Fibroblast of the conjunctiva (primary cell): ENCODE measurements around the gene JARID2.

ENCODE experiments used
- DNase-seq: peaks from one replicate; pipeline ENCODE4 v3.0.0-alpha.2; 2010; ENCODE audit warnings: low read depth

The JARID2 gene

DNA sequence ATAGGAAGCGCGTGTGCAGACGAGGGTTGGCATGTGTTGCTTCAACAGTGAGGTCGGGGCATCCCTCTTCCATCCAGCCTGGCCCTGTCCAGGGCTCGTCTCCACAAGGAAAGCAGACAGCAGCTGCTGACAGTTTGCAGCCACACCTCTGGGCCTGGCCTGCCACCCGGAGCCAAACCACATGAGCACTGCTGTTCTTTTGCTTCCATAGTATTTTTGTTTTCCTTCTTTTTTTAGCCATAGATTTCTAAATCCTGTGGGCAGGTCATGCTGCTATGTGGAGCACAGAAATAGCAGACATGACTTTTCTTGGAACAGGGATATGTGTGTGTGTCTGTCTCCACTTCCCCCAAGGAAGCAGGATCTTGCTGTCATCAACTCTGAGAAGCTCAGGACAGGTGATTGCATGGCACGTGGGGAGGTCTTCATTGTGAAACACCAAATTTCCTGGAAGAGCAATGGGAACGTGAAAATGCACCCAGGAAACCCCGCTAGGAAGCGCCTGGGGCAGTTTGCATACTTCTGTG, 249.6 kb downstream of the JARID2 start:
- DNase-seq, result no peak

DNA sequence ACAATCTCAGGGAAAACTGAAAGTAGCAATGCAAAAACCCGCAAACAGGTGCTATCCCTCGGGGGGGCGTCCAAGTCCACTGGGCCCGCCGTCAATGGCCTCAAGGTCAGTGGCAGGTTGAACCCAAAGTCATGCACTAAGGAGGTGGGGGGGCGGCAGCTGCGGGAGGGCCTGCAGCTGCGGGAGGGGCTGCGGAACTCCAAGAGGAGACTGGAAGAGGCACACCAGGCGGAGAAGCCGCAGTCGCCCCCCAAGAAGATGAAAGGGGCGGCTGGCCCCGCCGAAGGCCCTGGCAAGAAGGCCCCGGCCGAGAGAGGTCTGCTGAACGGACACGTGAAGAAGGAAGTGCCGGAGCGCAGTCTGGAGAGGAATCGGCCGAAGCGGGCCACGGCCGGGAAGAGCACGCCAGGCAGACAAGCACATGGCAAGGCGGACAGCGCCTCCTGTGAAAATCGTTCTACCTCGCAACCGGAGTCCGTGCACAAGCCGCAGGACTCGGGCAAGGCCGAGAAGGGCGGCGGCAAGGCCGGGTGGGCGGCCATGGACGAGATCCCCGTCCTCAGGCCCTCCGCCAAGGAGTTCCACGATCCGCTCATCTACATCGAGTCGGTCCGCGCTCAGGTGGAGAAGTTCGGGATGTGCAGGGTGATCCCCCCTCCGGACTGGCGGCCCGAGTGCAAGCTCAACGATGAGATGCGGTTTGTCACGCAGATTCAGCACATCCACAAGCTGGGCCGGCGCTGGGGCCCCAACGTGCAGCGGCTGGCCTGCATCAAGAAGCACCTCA, 250.7 kb downstream of the JARID2 start:
- DNase-seq, result no peak

DNA sequence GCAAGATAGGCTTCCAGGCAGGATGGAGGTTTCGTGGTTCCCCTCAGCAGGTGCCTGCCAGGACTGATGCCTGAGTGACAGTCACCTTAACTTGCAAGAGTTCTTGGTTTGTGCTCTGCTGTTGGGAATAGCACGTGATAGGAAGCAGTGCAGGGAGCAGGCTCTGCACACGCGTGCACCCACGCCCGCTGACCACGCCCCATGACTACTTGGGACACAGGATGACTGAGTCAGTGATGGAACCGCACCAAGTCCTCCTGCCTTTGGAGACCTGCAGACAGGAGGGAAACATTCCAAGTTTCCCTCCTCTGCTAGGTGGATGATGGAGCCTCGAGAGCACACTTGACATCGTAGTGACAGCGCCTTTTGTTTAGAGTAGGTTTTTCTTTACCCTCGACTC, 252.8 kb downstream of the JARID2 start:
- DNase-seq, result no peak

DNA sequence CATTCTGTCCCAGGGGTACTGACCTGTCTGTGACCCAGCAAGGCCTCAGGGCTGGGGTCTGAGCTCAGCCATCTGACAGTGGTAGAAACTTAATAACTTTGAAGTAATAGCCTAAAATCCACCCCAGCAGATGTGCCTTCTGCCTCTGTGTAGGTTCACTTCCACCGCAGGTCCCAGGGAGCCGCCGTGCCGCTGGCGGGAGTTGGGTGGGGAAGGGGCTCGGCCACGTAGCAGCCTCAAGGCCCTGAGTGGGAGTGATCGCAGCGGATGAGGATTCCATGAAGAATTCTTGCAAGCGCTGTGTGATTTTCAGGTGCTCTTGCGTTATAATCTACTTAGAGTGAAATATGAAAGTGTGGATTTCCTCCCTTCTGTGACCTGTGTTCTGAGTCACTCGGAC, 253.3 kb downstream of the JARID2 start:
- DNase-seq, result no peak

DNA sequence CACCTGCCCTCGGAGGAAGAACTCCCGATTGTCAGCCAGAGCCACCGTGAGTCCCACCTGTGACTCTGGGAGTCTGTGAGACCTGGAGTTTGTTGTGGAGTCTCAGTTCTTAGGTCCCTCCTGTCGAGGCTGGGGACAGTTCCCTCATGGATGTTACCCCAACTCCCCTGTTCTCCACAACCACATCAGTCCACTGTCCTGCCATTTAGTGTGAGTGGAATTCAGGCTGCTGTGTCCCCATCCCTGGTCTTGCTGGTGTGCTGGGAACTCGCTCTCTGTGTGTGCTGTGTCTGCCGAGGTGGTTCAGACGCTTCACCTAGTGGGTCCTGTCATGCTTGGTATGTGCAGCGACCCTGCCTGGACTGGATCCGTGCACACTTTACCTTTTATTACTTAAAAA, 253.7 kb downstream of the JARID2 start:
- no peak for DNase-seq

DNA sequence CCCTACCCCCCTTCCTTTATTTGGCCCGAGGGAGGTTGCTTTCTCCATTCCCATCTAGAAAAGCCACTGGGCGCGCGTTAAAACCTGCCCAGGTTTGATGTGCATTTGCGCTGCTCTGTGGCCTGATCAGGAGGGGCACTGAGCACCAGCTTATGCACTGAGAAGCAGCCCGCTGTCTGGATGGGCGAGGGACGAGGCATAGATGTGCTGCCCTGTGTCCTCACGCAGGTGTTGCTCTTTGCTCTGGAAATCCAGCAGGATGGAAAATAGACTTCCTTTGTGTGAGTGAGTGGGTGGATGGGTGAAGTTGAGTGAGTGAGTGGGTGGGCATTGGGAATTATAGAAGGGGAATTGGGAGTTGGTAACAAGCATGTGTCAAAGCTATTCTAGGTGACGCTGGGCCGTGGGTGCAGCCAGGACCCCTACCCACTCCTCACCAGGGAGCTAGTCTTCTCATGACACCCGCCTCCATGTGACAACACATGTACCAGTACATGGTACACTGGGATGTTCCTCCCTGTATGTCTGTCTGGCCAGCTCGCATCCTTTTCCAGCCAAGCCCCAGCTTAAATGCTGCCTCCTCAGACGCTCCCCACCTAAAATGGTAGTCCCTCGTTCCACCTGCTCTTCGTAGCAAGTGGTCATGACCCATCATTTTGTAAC, 254.3 kb downstream of the JARID2 start:
- no peak for DNase-seq

DNA sequence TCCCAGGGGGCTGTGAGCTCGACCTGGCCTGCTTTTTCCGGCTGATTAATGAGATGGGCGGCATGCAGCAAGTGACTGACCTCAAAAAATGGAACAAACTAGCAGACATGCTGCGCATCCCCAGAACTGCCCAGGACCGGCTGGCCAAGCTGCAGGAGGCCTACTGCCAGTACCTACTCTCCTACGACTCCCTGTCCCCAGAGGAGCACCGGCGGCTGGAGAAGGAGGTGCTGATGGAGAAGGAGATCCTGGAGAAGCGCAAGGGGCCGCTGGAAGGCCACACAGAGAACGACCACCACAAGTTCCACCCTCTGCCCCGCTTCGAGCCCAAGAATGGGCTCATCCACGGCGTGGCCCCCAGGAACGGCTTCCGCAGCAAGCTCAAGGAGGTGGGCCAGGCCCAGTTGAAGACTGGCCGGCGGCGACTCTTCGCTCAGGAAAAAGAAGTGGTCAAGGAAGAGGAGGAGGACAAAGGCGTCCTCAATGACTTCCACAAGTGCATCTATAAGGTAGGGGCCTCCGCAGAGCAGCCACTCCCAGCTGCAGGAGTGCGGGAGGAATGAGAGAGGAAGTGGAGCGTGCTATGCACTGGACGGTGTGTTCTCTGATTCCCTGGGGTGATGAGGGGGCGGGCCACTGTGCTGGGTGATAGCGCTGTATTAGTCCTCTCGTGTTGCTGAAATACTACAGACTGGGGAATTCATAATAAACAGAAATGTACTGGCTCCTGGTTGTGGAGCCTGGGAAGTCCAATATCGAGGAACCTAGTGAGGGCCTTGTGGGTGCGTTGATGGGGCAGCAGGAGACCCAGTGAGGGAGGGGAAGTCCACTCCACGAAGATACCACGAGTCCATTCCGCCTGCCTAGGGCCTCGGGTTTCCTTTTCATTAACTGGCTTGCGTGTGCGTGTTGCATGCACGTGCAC, 255.3 kb downstream of the JARID2 start:
- DNase-seq, result no peak

DNA sequence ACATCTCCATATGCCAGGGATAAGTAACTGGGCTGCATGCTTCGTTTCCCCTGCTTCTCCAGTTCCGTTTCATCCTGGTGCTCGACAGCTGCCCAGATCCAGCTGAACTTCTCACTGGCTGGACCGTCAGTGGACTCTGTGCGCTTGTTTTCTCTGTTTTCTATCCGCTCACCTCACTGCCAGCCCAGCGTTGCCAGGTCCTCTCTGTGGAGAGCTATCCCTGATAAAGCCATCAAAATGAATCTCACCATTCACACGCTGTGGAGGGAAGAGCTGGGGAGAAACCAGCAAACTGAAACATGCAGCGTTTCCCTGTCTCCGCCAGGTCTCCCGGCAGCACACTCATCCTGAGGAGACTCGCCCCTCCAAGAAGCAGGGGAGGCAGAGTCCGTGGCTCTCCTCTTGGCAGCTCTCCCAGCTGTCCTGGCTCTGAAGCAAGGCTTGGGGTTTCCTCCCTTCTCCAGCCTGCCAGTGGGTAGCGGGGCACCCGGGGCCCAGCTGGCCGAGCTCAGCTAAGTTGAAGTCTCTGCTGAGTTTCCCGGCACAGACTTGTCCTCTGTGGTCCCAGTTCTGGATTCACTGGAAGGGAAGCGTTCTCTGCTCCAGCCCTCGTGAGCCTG, 256.1 kb downstream of the JARID2 start:
- DNase-seq, result peak; percentile 58

DNA sequence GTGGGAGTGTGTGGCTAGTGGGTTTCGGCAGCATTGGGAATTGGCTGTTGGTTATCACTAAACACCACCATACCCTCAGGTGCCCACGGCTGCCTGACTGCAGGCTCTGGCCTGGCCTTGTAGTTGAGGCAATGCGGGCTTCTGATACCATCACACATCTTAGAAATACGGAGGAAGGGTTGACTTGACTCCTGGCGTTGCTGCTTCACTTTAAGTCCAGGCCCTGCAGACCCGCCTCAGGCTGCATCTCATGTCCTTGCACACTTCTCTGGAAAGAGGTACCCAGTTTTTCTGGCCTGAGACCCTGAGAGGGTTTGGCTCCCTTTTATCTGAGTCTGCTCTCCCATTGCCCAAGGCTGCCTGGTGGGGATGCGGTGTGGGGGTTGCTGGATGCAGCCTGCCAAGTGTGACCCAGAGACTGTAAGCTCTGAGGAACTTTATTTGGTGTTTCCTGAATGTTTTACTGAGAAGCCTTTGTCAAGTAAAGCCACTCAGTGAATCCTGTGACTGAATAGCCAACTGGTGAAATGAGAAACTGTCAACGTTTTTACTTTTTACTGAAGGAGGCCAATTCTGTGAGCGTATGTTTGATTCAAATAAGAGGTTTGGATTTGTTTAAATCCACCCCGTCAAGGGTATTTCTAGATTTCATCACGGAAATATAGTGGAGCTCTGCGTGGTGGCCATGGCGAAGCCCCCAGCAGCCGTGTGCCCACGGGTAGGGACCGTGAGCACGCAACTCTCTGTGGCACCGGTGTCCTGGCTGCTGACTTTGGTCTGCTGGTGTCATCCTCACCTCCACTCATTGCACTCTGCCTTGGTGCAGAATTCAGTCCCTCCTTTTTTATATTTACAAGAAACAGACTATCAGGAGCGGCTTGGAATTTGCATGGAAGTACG, 256.8 kb downstream of the JARID2 start:
- no peak for DNase-seq

DNA sequence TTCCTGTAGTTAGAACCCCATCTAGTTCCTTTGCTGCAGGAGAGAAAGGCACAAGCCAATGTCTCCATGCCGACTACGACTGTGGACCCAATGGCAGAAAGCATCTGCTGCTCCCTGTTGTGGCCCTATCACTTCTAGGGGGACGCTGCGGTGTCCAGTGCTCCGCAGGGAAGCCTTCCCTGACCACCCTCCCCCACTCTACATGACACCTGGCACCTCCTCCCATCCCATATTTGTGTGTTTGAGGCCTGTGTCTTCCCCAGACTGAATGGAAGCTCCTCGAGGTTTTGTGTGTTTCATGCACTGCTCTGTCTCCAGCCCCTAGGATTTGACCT, 257.4 kb downstream of the JARID2 start:
- no peak for DNase-seq

DNA sequence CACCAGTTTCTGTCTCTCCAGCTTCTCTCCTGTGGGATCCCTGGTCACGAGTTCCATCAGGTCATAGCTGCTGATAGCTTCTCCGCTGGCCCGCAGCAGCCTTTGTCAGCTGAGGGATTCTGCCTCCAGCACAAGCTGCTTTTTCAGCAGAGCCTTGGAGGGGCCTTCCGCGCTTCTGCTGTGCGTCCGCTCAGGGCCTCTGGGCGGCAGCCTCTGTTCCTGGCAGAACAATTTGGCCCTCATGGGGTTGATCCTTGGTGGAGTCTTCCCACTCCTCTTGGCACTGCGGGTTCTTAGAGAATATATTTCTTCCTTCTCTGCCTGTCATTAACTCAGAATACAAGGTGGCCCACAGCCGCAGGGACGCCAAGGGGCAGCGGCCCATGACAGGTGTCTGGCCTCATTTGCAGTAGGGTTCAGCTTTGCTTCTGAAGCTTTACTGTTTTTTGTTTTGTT, 258.2 kb downstream of the JARID2 start:
- no peak for DNase-seq

DNA sequence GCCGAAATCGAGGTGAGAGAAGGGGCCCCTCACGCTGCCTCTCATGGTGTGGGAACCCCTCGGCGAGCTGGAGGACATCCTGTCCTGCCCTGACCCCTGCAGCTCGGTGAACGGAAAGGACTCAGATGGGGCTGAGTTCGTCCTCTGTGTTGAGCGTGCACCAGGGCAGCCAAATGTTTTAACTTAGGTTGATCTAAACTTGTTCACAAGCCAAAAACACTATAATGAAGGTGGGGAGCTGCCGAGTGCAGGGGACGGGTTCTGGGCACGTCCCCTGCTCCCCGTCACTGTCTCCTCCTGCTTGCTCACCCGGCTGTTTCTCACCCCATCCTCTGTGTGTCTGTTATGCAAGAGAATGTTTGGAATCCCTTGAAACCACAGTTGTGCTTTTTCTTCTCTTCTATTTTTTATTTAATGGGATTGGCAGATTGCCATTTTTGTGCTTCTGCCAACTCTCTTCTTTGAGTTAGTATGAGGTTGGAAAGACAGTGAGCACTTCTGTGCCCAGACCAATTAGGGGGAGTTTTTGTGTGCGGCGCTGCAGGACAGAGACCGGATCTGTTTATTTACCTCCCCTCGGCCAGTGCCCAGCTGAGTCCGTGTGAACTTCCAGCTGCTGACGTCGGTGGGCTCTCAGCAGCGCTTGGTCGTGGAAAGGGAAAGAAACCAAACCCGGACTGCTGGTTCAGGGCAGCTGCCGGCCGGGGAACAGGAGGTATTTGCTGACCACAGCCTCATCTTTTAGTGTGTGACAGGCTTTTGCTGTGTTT, 258.9 kb downstream of the JARID2 start:
- peak; percentile 87 for DNase-seq

DNA sequence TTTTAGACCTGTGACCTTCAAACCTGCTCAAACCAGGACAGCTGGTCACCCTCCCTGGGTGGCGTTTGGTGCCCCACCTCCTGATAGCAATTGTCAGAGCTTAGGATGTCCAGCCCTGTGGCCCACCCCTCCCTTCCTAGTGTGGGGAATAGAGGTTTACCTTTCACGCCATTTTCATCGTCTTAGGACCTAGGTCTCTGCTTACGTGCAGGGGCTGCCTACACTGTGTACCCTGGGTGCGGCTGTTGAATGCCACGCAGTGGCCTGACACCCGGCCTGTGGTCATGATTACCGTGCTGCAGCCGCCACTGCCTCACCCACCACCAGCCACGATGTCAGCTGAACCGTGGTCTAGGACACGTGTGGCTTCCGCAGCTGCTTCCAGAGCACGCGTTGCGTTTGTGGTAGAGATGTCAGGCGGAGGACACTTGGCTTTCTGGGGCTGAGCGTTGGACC, 259.6 kb downstream of the JARID2 start:
- no peak for DNase-seq

DNA sequence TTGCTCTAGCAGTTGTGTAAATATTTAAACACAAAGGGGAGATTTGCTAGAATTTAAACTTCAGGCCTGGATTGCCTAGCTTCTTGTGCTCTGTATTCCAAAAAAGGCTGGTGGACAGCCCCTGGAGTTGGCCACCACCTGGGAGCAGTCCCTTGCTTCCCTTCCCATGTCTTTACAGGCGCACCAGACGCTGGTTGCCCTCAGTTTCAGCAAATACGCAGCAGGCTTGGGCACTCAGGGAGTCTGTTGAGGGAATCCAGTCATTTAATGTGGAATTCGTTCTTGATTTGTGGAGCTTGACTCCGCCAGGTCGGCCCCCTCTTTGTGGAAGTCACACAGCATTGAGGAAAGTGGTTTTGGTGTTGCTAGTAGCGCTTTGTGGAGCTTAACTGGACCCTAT, 260.2 kb downstream of the JARID2 start:
- DNase-seq, result no peak

DNA sequence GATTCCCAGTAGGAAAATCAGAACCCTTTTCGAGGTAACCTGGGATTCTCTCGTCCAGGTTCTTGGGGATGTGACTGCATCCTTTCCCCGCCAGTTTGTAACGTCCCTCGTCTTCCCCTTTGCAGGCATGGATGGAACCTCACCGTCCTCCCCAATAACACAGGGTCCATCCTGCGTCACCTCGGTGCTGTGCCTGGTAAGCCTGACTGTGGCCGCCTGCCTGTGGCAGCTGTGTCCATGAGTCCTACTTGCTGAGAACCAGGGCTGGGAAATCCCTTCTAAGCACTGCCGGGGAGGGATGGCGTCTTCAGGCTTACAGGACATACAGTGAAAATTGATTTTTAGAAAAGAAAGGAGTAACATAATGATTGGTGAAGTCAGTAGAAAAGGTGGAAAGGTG, 261.4 kb downstream of the JARID2 start:
- no peak for DNase-seq

DNA sequence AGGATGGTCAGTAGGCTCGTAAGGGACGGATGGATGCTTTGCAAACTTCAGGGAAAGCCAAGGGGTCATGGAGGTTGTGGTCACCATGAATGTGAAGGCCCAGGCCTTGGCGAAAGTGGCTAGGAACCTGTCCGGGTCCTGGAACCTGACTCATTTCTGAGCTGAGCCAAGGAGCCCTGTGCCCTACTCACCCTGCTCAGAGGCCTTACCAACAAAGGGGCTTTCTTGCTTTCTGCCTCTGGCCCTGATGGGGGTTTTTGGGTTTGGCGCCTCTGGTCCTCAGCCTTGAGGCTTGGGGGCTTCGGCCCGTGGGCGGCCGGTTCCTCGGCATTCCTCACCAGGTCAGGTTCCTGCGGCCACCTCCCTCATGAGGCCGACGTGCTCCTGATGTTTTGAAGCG, 261.9 kb downstream of the JARID2 start:
- DNase-seq, result no peak

DNA sequence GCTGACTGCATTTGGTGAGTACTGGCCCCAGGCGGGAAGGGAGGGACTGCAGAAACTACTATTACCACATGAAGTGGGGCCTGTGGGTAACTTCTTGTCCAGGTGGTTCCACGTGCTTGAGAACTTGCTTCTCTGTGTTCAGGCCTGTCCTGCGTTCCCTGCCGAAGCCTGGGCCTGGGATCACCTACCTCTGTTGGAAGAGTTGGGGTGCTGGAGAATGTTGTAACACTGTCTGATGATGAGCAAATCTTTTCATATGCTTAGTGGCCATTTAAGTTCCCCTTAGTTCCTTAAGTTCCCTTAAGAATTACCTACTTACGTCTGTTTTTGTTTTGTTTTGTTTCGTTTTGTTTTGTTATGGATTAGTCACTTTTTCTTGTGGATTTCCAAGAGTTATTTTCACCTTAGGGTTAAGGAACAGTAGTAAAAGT, 262.6 kb downstream of the JARID2 start:
- DNase-seq, result no peak

DNA sequence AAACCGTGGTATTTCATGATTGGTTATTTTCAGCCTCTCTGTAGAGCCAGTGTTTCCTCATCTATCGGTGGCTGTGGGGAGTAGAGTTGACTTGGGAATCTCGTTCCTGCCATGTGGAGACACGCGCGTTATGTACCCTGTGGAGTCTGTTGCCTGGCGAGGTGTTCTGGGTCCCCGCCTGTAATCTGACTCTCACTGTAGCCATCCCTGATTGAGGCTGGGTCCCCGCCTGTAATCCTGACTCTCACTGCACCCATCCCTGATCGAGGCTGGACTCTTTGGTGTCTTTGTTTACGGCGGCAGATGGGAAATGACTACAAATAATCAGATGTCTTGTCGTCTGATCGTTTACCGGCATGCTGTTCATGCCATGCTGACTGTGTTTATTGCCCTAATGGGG, 263.1 kb downstream of the JARID2 start:
- DNase-seq, result no peak

DNA sequence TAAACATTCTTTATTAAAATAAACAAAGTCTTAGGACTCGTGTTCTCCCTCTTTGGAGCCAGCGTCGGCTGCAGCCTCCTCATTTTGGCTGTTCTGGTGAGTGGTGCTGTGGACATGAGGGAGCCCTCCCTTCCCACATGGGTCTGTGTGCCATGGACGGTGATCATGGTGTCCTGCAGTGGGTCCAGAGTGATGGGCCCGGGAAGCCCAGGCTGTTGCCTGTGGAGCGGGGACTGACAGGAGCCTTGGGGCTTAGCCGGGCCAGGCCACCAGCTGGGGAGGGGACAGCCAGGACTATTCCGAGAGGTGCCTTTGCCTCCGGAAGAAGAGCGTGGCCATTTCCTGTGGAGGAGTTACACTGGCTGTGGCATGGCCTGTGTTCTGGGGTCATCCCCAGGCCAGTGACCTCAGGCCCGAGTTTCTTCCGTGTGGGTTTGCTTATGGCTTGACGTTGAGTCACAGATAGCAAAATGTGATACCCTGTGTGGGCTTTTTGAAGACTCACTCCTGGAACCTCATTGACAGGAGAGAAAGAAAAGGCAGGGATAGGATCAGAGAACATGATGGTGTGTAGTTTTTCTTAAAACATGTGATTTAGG, 263.6 kb downstream of the JARID2 start:
- DNase-seq, result no peak

DNA sequence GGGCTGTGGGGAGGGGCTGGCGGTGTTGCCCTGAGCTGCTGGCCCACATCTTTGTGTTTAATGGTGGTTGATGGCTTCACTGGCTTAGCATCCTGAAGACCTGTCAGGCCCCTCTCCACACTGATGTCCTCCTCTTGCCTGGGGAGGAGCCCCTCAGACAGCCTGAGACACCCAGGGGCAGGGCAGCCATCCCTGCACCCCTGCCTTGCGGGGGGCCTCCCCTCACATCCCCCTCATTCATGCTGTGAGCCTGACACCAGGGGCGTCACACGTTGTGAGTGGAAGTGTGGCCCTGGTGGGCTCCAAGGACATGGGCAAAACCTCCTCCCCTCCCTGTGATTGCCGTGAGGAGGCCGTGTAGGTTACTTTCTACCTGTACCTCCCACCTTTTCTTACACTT, 264.3 kb downstream of the JARID2 start:
- DNase-seq, result no peak
